Activated CD4-positive, CD25-positive, alpha-beta regulatory T cell (primary cell): ENCODE measurements around the gene RASGEF1B.

Experiments
- DNase-seq, 4 experiments: peaks; one replicate each; lab custom pipeline; 2025; lab: John Stamatoyannopoulos, UW

The RASGEF1B gene

DNA sequence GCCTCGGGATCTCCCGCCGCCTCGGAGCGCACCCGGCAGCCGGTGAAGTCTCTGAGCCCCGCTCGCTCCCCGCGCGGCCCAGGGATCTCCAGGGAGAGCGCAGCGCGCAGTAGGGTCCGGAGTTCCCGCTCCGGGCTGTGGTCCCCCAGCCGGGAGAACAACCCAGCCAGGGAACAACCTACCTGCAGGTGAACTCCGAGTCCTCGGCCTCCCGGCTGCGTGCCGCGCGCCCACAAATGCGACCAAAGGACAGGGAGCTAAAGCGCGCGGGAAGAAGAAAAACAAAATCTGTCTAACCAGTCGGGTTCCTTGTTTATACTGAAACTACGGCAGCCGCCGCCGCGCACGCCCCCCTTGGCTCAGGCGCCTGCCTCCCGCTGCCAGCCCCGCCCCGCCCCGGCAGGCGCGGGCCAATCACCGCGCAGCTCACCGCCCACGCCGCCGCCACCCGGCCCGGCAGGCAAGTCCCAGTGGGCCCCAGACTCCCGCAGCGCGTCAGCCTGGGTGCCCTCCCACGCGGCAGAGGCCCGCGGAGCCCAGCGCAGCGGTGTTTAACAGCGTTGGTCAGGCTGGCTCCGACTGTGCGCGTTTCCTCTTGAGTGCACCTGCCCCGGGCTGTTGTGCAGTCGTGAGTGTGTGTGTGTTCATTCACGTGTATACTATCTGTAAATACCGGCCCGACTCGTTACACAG is at the start of gene RASGEF1B:
Gene RASGEF1B, minus strand, starts transcription at position 320 of the 693 bp plus-strand sequence. CDS start 12,399 bp downstream, outside the sequence.
- peak; percentile 83 to 86 (median 86) for DNase-seq

DNA sequence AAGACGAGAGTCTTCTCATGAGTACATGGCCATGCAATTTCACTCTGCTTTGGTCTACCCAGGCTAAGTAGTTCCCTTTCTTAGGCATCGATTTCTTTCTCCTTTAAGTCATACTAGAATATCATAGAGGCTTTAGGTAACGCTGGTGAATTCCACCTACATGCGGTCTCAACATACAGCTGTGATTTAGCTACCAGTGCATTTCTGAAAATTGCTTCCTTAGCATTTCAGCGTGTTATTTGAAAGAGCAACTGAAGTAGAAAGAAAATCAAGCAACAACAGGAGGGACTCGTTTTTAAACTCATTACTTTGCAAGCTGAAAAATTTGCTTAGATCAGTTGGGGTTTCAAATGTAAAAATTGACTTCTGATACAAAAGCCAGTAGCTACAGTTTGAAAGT is 48.1 kb upstream of the RASGEF1B start:
- DNase-seq = no peak

DNA sequence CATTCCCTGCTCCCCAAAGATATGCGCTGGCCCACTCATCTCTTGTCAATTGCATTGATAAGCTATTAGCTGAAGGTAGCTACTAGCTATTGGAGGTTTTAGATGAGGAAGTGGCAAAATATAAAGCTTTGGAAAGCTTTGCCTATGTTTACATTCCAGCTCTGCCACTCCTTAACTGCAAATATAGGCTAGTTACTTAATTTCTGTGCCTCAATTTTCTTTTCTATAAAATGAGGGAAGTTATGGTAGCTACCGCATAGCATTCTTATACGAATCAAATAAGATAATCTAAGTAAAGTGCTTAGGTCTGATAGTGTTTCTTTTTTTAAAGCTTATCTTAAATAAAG is 47.7 kb upstream of the RASGEF1B start:
- no peak for DNase-seq

DNA sequence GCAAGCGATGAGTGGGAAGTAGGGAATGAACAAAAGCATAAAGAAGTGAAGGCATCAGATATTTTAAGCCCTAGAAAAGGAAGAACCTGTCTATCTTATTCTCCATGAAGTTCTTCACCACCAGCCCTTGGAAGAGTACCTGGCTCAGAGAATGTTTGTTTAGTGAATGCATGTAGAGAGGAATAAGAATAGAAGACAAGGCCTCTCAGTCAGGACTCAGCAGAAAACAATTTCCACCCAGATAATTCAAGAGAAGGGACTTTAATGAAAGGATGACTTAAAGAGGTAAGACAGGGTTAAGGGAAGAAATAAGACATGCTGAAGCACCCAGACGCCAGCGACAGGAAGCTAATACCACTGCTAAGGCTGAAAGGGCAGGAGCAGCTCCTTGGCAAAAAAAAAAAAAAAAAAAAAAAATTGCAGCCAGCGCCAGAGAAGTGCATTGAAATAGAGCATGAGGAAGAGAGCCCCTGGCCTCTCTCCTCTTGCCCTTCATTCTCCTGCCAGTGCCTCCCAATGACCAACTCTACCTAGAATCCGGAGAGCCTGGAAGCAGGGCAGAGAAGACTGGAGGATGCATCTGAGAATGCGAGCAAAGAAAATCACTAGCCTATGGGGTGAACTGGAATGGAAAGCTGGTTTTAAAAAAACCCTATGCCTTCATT is 47.2 kb upstream of the RASGEF1B start:
- DNase-seq = no peak

- no peak for DNase-seq
Measured at GRCh38 chr4:81516241-81516640, 44.5 kb upstream of the RASGEF1B start.

- no peak for DNase-seq
Measured at GRCh38 chr4:81512757-81513501, 41.2 kb upstream of the RASGEF1B start.

- DNase-seq = no peak
Measured at GRCh38 chr4:81512001-81512756, 40.5 kb upstream of the RASGEF1B start.

- no peak for DNase-seq
Measured at GRCh38 chr4:81510643-81511178, 39.0 kb upstream of the RASGEF1B start.

DNA sequence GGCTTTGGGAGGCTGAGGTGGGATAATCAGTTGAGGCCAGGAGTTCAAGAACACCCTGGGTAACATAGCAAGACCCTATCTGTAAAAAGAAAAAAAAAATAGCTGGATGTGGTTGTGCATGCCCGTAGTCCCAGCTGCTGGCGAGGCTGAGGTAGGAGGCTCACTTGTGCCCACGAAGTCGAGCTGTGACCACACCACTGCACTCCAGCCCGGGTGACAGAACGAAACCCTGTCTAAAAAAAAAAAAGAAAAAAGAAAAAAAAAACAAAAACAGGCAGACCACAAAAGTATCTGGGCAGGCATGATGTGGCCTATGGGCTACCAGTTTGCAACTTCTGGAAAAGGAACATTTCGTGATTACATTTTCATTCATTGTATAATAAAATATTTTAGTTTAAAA is 38.1 kb upstream of the RASGEF1B start:
- no peak for DNase-seq

GRCh38 chr4:81509191-81509590 is 37.5 kb upstream of the RASGEF1B start:
- no peak for DNase-seq

DNA sequence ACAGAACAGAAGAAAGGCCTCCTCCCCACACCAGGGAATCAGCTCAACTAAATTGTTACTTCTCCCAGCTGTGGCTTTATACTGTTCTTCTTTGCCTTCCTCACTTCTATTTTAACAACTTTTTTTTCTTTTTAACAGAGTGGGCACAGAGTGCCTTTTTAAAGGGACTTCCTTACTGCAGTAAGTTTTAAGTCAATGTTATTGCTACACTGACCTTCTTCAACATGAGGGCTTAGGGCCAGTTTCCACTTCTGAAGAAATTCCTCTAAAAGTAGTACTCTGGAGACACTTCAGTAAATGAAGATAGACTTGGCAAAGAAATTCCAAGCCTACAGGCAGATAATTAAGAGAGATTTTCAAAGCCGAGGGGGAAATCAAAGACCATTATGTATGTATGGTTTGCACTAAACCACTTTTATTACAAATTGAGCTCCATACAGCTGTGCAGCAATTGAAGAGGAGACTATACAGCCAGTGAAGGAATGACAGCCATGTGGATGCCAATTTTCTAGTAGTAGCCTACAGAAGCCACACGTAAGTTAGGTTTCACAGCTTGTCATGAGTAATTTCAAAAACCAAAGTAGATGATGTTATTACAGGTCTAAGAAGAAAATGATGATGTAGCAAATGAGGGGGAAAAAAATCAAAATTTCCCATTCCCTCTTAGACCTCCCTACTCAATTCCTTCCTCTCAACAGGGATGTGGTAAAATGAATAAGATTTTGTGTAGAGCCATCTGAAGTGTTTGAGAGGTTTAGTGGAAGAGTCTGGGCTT is 36.9 kb upstream of the RASGEF1B start:
- no peak for DNase-seq

DNA sequence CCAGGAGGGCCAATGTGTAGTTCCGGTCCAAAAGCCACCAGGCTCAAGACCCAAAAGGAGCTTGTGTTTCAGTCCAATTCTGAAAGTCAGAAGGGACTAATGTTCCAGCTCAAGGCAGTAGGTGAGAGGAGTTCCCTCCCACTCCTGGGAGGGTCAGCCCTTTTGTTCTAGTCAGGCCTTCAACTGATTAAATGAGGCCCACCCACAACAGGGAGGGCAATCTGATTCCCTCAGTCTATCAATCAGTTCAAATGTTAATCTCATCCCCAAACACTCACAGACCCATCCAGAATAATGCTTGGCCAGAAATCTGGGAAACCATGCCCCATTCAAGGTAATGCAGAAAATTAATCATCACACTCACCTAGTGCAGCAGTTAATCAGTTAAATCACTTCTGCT is 35.8 kb upstream of the RASGEF1B start:
- no peak for DNase-seq

GRCh38 chr4:81506731-81507130 is 35.0 kb upstream of the RASGEF1B start:
- DNase-seq = no peak

- DNase-seq = no peak
Measured at GRCh38 chr4:81505726-81506125, 34.0 kb upstream of the RASGEF1B start.

DNA sequence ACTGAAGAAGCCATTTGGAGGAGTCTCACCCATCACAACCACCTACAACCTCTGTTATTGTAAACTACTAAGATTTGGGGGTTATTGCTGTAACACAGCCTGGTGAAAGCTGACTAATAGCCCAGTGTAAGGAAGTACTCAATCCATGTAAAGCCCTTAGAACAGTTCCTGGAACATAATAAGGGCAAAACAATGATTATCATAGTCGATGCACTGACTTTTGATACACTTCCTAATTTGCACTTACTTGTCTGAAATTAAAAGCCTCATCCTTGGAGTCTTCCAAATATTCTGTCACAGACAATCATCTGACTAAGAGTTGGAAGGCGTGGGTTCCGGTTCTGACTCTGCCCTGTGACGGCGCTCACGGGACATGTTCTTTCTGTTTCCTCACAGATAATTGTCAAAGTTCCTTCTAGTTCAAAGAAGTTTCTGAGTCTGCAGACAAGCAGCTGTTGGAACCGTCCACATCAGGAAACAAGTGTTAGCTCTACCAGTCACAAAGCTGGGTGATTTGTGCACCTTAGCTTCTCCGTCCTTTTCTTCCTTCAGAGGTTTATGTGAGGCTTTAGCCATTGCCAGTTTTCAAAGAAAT is 33.4 kb upstream of the RASGEF1B start:
- DNase-seq = peak in 3 of 4 experiments; percentile 6 to 33 (median 16)

DNA sequence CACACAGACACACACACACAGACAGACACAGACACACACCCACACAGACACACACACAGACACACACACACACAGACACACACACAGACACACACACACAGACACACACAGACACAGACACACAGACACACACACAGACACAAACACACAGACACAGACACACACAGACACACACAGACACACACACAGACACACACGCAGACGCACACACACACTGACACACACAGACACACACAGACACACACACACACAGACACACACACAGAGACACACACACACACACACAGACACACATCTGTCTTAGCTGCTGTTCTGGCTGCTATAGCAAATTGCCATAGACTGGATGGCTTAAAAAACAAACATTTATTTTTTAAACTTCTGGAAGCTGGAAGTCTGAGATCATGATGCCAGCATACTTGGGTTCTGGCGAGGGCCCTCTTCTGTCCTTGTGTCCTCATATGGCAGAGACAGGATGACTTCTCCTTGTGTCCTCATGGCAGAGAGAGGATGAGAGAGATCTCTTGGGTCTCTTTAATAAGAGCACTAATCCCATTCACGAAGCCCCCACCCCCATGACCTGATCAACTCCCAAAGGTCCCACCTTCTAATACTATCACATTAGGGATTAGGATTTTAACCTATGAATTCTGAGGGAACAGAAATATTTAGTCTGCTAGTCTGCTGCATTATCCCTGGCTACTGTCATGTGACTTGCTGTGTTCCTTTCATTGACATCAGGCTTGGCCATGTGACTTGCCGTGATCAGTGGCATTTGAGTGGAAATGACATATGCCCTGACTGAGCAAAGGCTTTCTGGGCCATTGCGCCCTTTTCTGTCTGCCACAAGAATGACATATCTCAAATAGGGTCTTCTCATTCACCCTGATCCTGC is 32.7 kb upstream of the RASGEF1B start:
- DNase-seq = no peak

DNA sequence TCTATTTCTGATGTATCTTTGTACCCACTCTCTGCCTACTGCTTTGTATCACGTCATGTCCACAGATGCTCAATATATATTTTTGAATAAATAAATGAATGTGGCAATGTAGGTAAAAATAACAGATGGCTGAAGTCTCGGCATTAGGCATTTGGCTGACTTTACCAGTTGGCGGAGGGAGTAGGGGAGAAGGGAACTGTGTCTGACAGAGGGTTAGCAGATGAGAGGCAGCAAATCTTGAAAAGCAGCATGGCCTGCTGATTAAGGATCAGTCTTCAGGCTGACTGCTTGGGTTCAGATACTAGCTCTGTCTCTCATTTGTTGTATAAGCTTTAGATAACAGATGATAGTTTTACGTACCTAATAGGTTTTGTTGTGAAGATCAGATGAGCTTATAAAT is 31.9 kb upstream of the RASGEF1B start:
- no peak for DNase-seq

DNA sequence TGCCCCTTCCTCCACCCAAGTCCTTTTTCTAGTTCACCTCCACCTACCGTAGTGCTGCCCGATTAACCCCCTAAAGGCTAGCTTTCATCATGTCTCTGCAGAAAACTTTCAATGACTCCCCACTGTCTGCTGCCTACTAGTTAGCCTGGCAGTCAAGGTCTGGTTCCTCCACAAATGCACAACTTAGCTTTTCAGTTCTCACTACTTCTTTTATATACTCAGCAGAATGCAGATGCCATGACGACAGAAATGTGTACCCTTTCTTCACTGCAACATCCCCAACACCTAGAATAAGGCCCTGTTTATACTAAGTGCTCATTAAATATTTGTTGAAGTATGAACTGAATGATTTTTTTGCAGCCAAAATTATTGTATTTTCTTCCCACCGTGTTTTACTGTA is 30.9 kb upstream of the RASGEF1B start:
- DNase-seq = no peak

GRCh38 chr4:81499840-81500239 is 28.1 kb upstream of the RASGEF1B start:
- no peak for DNase-seq

GRCh38 chr4:81498551-81499099 is 26.9 kb upstream of the RASGEF1B start:
- DNase-seq = no peak
